C4-2B (cell line): ENCODE data around the gene ZGRF1.
A peak's percentile ranks its signal among the peaks of the same experiment; 100 is the strongest.
"Not testable (repeated sequence)": the region's sequence is repeated elsewhere in the genome, so short reads cannot be mapped to it uniquely, and the experiment has no call there.

Source experiments
- H3K27ac ChIP-seq: fragments of 450-650 bp; 2 replicates; pipeline ENCODE4 v1.5.1; 2017
- ZFX ChIP-seq: fragments of 450-650 bp; IDR thresholded peaks from 2 replicates; pipeline ENCODE4 v1.6.1; 2017
- TF ChIP-seq, protein P1 (sequence below): fragments of 450-650 bp; conservative IDR thresholded peaks from 2 replicates; pipeline ENCODE4 v1.5.1; 2017; ENCODE audit warnings: mild to moderate bottlenecking

Gene ZGRF1

DNA sequence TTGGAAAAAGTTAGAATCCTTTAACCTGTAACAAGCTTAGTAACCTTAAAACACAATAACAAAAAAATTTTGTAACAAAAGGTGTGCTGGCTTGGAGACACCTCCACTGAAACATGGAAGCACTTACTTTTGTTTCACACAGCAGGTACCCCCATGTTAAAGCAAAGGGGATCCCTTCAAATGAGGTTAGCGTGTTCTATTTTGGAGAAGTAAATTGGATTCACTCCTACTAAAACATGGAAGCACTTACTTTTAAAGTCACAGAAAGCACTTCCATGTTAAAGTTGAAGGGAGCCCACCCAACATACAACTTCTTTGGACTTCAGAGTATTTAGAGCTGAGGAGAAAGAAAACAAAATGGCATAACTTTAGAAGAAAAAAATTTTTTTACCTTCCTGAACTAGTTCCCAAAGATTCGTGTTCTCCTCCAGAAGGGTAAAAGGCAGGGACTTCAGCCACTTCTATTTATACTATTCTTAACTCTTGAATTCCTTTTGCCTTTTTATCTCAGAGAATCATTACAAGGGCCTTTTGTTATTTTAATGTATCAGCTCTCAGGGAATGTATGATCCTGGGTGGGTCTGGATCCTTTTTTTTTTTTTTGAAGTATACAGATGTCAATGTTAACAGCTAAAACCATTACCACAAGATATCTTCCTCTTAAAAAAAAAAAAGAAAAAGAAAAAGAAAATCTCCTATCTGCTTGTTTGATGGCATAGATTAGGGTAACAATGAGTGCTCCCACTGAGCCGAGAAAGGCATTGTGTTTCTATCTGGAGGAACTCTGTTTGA, 11.8 kb upstream of the ZGRF1 start:
- TF ChIP-seq, protein P1, sequence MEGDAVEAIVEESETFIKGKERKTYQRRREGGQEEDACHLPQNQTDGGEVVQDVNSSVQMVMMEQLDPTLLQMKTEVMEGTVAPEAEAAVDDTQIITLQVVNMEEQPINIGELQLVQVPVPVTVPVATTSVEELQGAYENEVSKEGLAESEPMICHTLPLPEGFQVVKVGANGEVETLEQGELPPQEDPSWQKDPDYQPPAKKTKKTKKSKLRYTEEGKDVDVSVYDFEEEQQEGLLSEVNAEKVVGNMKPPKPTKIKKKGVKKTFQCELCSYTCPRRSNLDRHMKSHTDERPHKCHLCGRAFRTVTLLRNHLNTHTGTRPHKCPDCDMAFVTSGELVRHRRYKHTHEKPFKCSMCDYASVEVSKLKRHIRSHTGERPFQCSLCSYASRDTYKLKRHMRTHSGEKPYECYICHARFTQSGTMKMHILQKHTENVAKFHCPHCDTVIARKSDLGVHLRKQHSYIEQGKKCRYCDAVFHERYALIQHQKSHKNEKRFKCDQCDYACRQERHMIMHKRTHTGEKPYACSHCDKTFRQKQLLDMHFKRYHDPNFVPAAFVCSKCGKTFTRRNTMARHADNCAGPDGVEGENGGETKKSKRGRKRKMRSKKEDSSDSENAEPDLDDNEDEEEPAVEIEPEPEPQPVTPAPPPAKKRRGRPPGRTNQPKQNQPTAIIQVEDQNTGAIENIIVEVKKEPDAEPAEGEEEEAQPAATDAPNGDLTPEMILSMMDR, result no peak
- TF ChIP-seq ZFX, result no peak
- no peak overlapping the region for H3K27ac ChIP-seq

DNA sequence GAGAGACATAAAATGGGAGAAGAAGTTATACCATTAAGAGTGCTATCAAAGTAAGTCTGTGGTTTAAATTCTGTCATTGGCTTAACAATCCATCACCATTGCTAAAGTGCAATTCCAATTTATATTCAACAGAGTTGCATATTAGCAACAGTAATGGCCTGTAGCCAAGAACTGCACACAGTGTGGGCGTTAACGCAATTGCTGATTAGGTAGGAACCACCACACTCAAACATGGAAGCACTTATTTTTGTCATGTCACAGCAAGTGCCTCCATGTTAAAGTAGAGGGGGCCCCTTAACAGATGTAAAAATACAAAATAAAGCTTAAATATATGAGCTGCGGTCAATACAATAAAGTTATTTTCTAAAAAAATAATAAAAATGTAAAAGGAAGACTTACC, 11.1 kb upstream of the ZGRF1 start:
- no peak for TF ChIP-seq ZFX
- TF ChIP-seq, protein P1, result no peak
- H3K27ac ChIP-seq, result no peak overlapping the region

DNA sequence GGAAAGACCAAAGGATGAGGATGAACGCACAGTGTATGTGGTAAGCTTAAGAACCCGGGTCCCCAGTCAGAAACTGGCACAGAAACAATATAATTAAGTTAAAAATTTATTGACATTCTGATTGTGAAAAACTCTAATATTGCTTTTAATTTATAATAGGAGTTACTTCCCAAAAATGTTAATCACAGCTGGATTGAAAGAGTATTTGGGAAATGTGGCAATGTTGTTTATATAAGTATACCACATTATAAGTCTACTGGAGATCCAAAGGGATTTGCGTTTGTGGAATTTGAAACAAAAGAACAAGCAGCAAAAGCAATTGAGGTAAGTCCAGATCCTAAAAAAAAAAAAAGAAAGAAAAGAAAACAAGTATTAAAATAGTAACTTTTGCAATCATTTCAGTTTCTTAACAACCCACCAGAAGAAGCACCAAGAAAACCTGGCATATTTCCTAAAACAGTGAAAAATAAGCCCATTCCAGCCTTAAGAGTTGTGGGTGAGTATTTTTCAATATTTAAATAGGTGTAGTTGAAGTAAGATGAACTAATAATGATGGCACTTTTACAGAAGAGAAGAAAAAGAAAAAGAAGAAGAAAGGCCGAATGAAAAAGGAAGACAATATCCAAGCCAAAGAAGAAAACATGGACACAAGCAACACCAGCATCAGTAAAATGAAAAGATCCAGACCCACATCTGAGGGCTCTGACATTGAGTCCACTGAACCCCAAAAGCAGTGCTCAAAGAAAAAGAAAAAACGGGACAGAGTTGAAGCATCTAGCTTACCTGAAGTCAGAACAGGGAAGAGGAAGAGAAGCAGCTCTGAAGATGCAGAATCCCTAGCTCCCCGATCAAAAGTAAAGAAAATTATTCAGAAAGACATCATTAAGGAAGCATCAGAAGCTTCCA, 10.2 kb upstream of the ZGRF1 start:
- H3K27ac ChIP-seq, result no peak overlapping the region
- TF ChIP-seq ZFX, result no peak
- TF ChIP-seq, protein P1, result no peak

DNA sequence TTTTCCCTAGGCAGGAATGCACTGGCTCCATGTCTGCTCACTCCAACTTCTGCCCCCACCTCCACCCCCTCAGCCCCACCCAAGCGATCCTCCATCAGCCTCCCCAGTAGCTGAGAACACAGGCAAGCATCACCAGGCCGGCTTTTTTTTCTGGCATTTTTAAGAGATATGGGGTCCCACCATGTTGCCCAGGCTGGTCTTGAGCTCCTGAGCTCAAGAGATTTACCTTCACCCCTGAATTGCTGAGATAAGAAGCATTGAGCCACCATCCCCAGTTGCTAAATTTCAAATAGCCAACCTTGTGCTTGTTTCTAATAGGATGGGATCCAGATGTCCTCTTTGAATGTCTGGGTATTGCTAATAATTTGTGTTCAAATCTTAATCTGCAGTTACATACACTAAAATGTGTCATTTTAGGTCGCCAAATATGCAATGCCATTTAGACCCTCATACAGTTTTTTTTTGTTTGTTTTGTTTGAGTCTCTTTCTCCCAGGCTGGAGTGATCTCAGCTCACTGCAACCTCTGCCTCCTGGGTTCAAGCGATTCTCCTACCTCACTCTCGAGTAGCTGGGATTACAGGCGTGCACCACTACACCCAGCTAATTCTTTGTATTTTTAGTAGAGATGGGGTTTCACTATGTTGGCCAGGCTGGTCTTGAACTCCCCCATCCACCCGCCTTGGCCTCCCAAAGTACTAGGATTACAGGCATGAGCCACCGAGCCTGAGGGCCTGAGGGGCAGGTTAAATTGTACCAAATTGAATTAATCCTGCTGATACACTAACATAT, 9.0 kb upstream of the ZGRF1 start:
- TF ChIP-seq, protein P1, result no peak
- TF ChIP-seq ZFX, result no peak
- no peak overlapping the region for H3K27ac ChIP-seq

DNA sequence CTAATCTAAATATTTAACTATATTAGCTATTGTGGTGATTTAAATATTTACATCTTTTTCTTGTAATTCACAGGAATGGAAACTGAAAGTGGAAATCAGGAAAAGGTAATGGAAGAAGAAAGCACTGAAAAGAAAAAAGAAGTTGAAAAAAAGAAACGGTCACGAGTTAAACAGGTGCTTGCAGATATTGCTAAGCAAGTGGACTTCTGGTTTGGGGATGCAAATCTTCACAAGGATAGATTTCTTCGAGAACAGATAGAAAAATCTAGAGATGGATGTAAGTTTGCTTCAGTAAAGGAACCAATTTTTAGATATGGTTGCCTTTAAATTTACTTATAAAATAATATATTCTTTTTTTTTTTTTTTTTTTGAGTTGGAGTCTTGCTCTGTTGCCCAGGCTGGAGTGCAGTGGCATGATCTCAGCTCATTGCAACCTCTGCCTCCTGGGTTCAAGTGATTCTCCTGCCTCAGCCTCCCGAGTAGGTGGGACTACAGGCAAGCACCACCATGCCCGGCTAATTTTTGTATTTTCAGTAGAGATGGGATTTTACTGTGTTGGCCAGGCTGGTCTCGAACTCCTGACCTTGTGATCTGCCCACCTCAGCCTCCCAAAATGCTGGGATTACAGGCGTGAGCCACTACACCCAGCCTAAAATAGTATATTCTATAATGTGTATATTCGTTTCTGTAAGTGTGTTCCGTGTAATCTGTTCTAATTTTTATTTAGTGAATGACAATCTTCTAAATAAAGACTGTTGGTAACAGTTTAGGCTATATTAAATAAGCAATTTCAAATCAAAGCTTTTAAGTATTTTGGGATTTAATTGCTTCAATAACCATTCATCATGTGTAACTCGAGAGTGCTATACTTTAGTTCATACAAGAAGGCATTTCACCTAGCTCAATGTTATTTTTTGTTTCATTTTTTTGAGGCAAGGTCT, 8.2 kb upstream of the ZGRF1 start:
- not testable (repeated sequence) for H3K27ac ChIP-seq

DNA sequence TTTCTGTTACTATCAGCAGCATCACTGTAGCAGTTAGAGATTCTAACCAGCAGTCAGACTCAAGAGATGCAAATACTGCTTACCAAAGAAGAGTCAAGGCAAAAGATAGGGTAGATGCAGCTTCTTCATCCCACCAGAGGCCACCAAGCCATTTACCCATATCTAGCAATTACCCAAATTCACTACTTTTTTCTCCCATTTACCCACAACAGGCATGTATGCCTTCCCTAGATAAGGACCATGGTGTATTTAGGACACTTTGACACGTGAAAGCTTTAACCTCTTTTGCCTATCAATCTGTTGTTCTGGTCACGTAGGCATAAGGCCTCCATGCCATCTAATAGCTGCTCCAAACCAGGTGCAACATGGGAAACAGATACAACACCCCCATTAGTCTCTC, 5.8 kb upstream of the ZGRF1 start:
- no peak overlapping the region for H3K27ac ChIP-seq
- no peak for TF ChIP-seq ZFX
- TF ChIP-seq, protein P1, result no peak

DNA sequence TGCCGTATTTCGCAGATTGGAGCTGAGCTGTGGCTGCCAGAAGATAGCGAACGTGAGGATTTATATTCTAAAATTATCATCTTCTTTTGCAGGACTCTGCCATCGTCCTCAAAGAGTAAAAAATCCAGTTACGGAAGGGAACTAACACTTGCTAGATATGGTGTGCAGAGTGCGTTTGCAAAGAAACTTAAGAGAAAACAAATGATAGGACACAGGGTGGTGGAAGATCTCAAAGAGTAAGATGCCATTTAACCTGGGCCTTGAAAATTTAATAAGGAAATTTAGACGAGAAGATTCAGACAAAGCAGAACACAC, 800 bp upstream of the ZGRF1 start:
- TF ChIP-seq ZFX, result no peak
- TF ChIP-seq, protein P1, result peak; percentile 57
- H3K27ac ChIP-seq, result peak overlapping the region; percentile 65
